Right renal cortex interstitium (tissue), 3 donors: ENCODE measurements around the gene ELL. TPM values are rescaled to one million over a fixed set of nuclear protein-coding genes. Genes with fewer than 3 reads are reported as not detected.
"Not testable (repeated sequence)": the region's sequence is repeated elsewhere in the genome, so short reads cannot be mapped to it uniquely, and the experiment has no call there.

Source experiments
- DNase-seq, 3 donors: peaks; one replicate each; pipeline ENCODE4 v3.0.0-alpha.2; 2013; ENCODE audit warnings: low read depth in 3 of 3, low spot score in 2 of 3
- polyA plus RNA-seq, 3 donors: library from polyadenylated mRNA; unstranded; fragments of 120-200 nt; gene quantifications; one replicate each; pipeline ENCODE4 v1.2.1, GENCODE V29; 2013; ENCODE audit not compliant: insufficient read length in 3 of 3

ELL gene
- polyA plus RNA-seq, result 1 to 10 TPM; 8.4 to 8.6 (median 8.4) TPM

DNA sequence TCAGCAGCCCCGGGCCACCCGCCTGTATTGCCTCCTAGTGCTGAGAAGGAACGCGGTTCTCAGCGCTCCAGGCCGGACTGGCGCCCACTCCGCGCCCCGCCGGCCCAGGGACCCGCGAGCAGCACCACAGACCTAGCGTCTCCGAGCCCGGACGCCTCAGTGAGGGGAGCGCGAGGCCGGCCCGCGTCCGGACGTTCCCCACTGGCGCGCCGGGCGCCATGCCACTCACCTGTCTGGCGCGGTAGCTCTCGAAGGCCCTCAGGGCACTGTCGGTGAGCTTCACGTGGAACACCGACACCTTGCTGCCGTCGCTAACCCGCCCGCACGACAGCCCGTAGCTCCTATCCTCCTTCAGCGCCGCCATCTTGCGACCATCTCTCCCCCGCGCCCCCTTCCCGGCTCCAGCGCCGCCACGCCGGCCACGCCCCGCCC is at the start of gene ELL:
Gene ELL (minus strand): TSS at position 379 of the 432 bp plus-strand sequence. CDS start 15 bp downstream, at position 364.
- DNase-seq, result no peak

- DNase-seq, result no peak
These were observed 46.5 kb upstream of the ELL start for GRCh38 chr19:18568367-18568766.

GRCh38 chr19:18566953-18567352 is 45.1 kb upstream of the ELL start:
- no peak for DNase-seq

DNA sequence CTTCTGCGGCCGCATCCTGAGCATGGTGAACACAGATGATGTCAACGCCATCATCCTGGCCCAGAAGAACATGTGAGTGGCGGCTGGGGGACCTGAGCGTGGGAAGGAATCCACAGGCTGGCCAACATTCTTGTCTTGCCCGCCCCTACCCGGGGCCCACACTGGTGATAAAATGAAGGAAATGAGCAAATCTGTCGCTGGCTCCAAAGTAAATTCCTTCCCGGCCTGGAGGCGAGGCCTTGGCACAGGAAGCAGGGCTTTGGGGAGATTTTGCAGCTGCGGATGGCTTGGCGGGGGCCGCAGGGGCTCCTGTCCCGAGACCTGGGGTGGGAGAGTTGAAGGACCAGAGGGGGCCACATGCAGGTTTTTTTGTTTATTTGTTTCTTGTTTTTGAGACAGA is 40.2 kb upstream of the ELL start:
- no peak for DNase-seq

- DNase-seq, result no peak
These were observed 37.8 kb upstream of the ELL start for GRCh38 chr19:18559685-18560084.

DNA sequence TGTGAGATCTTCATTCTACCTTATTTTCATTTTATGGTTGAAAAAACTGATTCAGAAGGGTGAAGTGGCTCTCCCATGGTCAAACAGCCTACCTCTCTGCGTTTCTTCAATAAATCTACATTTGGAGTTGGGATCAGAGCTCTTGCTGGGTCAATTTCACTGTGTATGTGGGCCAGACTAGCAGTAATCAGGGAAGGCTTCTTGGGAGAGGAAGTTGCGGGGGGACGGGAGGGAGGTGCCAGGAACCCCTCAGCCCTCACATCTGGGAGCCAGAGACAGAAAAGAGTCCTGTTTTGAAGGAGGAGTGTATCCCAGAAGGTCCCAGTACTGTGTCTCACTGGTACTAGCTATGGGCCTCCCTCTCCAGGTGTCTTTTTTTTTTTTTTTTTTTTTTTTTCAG is 36.7 kb upstream of the ELL start:
- no peak for DNase-seq

GRCh38 chr19:18558202-18558555 is 36.3 kb upstream of the ELL start:
- DNase-seq, result no peak

DNA sequence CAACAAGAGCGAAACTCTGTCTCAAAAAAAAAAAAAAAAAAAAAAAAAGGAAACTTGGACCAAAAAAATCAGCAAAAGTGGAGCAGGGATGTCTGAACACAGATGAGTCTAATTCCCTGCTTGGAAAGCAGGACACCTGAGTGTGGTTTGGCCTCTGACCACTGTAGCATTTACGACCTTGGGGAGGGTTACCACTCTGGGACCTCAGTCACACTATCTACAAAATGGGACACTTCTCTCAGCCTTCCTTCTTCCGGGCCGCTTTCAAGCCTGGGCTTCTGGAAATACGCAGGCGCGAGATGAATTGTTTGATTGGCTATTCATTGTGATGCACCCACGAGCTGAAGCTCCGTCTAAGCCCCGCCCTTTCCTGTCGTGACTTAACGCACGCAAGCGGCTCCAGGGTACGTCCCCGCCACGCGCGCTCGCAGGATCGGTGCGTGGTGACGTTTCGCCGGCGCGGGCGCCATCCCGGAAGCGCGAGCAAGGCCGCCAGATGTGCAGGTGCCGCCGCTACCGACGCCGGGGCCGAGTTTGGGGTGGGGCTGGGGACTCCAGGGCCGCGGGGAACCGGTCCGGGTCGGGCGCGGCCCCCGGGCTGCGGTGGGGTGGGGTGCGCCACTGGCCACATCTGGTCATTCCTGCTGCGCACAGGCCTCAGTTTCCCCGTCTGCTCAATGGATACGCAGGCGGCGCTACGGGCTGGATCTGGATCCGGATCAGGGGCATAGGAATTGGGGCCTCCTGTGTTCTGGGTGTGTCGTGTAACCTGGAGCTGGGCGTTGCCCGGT is 35.7 kb upstream of the ELL start, which contains the start of gene KXD1:
Gene KXD1 (plus strand): TSS at position 460 of the 791 bp plus-strand sequence. CDS start 4,187 bp downstream, outside the sequence.
- peak; percentile 81 to 91 (median 87) for DNase-seq

GRCh38 chr19:18551631-18552030 is 29.8 kb upstream of the ELL start:
- no peak for DNase-seq

DNA sequence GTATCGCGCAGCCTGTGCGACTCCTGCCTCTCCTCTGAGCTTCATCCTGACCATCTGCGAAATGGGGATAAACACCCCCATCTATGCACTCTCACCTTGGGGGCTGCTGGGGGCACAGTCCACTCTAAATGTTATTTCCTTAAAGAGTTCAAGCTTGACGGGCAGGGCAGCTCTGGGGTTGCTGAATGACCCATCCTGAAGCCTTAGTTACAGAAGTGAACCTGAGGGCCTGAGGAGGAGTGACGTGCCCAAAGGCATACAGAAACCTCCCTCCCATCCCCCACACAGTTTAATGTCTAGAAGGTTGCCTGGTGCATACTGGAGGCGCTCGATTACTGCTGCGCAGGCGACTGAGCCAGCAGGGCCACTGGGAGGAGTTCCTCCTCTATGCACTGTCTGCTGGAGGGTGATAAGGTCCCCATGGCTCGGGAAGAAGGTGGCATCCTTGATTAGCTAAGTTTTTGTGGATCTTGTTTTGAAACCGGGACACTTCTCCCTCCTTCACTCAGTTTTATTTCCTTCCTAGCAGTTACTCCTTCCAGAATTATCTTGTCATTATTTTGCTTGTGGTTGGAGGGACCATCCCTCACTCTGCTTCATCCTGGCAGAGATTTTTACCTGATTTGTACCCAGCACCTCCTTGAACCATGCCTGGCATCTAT is 22.1 kb upstream of the ELL start:
- no peak for DNase-seq

DNA sequence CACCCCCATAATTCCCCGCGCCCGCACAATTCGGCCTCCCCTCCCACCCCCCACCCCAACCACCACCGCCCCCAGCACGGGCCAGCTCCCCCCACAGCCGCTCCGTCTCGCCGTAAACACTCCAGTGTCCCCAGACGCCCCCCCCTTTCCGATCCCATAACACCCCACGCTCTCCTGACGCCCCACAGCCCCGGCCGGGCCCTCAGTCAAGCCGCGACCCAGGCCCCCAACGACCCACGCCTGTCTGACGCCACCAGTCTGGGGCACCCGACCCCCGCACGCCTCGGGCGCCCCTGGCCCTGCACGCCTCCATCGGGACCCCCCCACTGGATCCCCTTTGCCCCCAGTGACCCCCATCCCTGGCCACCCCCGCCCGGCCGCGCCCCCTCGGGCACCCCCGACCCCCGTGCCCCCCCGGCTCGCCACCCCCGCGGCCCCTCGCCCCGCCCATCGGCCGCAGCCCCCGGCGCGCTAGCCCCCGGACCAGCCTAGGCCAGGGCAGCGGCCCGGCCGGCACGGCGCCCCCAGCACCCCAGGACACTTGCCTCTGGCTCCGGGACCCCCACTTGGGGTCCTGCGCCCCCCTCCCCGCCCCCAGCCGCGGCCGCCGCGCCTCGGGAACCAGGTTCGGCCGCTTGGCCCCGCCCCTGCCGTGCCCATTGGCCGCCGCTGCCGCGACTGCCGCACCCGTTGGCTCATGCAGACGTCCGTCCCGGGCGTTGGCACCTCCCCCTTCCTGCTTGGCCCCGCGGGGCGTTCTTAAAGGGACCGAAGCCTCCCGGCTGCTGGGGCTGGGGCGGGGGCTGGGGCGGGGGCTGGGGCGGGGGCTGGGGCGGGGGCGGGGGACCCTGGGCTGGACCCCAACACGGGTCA is 21.3 kb upstream of the ELL start, which contains the start of gene FKBP8:
Gene FKBP8 (minus strand): TSS at position 633 of the 873 bp plus-strand sequence. CDS start 1,603 bp downstream, outside the sequence.
- peak in 1 of 3 donors; percentile 75 for DNase-seq

DNA sequence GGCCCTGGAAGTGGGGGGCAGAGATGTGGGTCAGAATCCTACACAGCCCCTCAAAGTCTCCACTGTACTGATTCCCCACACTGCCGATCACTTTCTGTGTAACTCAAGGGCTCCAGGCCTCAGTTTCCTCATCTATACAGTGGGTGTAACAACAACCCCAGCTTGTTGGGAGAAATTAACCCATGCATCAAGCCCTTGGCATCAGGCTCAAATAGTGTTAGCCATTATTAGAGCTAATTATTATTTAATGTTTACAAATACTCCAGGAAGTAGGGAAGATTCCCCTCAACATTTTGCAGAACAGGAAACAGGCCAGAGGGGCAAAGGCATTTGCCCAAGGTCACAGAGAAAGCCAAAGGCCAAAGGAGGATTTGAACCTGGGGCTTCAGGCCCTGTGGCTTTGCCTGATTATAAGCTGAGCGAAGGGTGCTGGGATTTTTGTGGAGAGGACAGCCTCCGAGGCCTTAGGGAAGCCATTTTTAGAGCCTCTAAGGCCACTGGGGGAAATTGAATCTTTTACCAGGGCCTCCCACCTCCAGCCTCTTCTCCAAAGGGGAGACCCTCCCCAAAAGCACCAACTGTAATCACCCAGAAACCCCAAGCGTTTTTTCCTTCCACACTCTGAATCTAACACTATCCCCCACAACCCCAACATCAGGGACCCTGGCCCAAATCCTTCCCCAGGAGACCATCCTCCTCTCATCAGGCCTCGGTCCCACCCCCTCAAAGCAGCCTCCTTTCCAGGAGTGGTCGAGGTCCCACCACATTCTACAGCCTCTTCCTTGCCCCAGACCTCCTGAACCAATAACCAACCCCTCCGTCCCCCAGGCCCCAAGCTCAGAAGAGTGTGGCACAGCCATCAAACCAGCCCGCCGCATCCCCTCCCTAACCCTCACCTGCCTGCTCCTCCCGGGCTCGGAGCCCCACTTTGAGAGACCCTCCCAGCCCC is 20.4 kb upstream of the ELL start:
- DNase-seq, result no peak

GRCh38 chr19:18541258-18541991 is 19.6 kb upstream of the ELL start:
- DNase-seq, result no peak

DNA sequence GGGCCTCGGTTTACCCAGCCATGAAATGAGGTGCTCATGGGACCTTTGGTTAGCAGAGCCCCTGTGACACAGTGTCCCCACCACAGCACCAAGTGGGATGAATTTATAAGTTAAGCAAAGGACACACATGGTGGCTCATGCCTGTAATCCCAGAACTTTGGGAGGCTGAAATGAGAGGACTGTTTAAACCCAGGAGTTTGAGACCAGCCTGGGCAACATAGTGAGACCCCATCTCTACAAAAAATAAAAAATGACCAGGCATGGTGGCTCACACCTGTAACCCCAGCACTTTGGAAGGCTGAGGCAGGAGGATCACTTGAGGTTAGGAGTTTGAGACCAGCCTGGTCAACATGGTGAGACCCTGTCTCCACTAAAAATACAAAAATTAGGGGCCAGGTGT is 18.3 kb upstream of the ELL start:
- not testable (repeated sequence) for DNase-seq

GRCh38 chr19:18539372-18539771 is 17.5 kb upstream of the ELL start:
- DNase-seq, result no peak

DNA sequence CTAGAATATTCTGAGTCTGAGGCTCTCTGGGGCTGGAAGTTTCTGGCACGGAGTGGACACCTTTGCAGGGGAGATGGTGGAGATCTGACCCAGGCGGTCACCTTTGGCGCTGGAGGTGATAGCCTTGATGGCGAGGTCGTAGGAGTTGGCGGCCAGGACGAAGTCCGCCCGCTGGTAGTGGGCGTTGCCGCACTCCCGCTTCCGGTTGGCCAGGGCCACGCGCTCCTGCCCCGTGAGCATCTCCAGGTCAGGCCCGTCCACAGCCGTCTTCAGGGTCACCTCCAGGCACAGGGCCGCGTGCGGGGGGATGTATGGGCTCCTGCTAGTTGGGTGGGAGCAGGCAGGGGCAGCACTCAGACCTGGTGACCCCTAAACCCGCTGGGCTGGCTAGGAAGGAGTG is 16.2 kb upstream of the ELL start:
- no peak for DNase-seq

DNA sequence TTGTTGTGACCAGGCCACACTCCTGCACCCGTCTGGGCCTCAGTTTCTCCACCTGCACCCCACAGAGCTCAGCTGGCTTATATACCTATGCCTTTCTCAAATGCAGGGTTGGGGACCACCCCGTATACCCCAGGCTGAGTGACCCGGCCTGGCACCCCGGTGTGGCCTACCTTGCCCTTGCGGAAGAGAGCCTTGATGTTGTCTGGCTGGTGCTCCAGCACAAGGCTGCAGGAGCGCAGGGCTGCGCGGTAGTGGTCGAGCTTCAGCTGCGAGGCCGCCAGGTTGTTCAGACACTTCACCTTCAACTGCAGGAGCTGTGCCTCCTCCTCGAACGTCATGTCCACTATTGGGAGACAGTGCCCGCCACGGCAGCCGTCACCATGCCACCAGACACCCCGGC is 15.6 kb upstream of the ELL start:
- no peak for DNase-seq

GRCh38 chr19:18536475-18536874 is 14.6 kb upstream of the ELL start:
- no peak for DNase-seq

DNA sequence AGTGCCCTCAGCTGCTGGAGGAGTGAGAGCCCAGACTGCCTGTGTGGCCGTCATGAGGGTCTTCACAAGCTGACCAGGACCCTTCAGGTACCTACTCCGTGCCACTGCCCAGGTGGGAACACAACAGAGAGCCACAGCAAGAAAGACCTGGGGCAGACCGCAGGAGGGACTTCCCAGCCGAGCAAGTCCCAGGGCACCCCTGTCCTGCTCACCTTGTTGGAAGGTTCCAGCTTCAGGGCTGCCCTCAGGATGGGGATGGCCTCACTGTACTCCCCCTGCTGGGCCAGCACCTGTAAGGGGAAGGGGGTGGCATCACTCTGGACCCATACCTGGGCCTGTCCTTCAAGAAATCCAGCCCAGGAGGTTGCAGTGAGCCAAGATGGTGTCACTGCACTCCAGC is 11.2 kb upstream of the ELL start:
- no peak for DNase-seq
